CD4-positive, alpha-beta memory T cell (primary cell): ENCODE results near the gene FBXW5. TPM values are rescaled to one million over a fixed set of nuclear protein-coding genes. Genes with fewer than 3 reads are reported as not detected.

Experiments
- CTCF ChIA-PET: fragments of 350-600 bp; sonication (Branson Sonifier 250); formaldehyde crosslinking; loops from one replicate; lab custom pipeline; 2021; ENCODE audit warnings: inconsistent platforms; ENCODE audit not compliant: partially characterized antibody; lab: Charles Lee
- POLR2A ChIA-PET: fragments of 350-600 bp; sonication (Branson Sonifier 250); formaldehyde crosslinking; loops from one replicate; lab custom pipeline; 2021; ENCODE audit not compliant: partially characterized antibody; lab: Charles Lee
- DNase-seq, 5 donors: peaks; one replicate each; pipeline versions ENCODE4 v3.0.0 to v3.0.0-alpha.2; 2020 to 2022; ENCODE audit warnings: mixed read lengths in 1 of 5
- H3K27ac ChIP-seq: one replicate; pipeline ENCODE4 v1.7.0; 2013; ENCODE audit warnings: low read depth, low read length
- H3K27me3 ChIP-seq: 2 replicates; pipeline ENCODE4 v1.7.0; 2013; ENCODE audit warnings: mild to moderate bottlenecking, low read length, moderate library complexity; ENCODE audit not compliant: insufficient read depth
- H3K36me3 ChIP-seq: 2 replicates; pipeline ENCODE4 v1.7.0; 2013; ENCODE audit warnings: mild to moderate bottlenecking, low read length, moderate library complexity; ENCODE audit not compliant: insufficient read depth
- H3K4me1 ChIP-seq: 2 replicates; pipeline ENCODE4 v1.7.0; 2013; ENCODE audit warnings: mild to moderate bottlenecking, low read length, moderate library complexity; ENCODE audit not compliant: insufficient read depth
- H3K4me3 ChIP-seq, 2 donors: one replicate each; pipeline ENCODE4 v1.7.0; 2013; ENCODE audit warnings: low read length in 2 of 2, mild to moderate bottlenecking in 1 of 2
- H3K9me3 ChIP-seq, 2 donors: one replicate each; pipeline ENCODE4 v1.7.0; 2013; ENCODE audit warnings: low read length in 2 of 2, control low read depth in 1 of 2; ENCODE audit not compliant: control insufficient read depth in 1 of 2
- H3K27ac Mint-ChIP-seq, 7 donors: one replicate each; pipeline ENCODE4 v1.8.0; 2020 to 2021; ENCODE audit warnings: mixed read lengths in 7 of 7, mild to moderate bottlenecking in 6 of 7, inconsistent platforms in 3 of 7, moderate library complexity in 3 of 7
- H3K27me3 Mint-ChIP-seq, 2 donors: one replicate each; pipeline ENCODE4 v1.8.0; 2020 to 2021; ENCODE audit warnings: mixed read lengths in 2 of 2
- H3K36me3 Mint-ChIP-seq, 2 donors: one replicate each; pipeline ENCODE4 v1.8.0; 2020 to 2021; ENCODE audit warnings: mixed read lengths in 2 of 2, inconsistent platforms in 1 of 2, mild to moderate bottlenecking in 1 of 2
- H3K4me1 Mint-ChIP-seq, 4 donors: one replicate each; pipeline ENCODE4 v1.8.0; 2020 to 2021; ENCODE audit warnings: mixed read lengths in 4 of 4, mild to moderate bottlenecking in 1 of 4
- H3K4me3 Mint-ChIP-seq, 8 donors: one replicate each; pipeline ENCODE4 v1.8.0; 2020 to 2021; ENCODE audit warnings: mixed read lengths in 8 of 8, mild to moderate bottlenecking in 7 of 8, moderate library complexity in 6 of 8, inconsistent platforms in 3 of 8
- H3K9me3 Mint-ChIP-seq, 8 donors: one replicate each; pipeline ENCODE4 v1.8.0; 2020 to 2021; ENCODE audit warnings: mixed read lengths in 8 of 8, mild to moderate bottlenecking in 5 of 8, inconsistent platforms in 3 of 8, moderate library complexity in 1 of 8
- intact Hi-C: fragments of 100-400 bp; cut with micrococcal nuclease; formaldehyde crosslinking; loops from one replicate; pipeline ENCODE4 v1.15.1; 2023
- polyA plus RNA-seq, 2 donors: library from polyadenylated mRNA; unstranded; fragments of 300-500 nt; fragmentation: Illumina TruSeq; gene quantifications; one replicate each; pipeline ENCODE4 v1.2.3, GENCODE V29; 2021
- total RNA-seq, 2 experiments: library from RNA; stranded (reverse); gene quantifications; one replicate each; pipeline ENCODE4 v1.2.3, GENCODE V29; 2021

The FBXW5 gene
- total and polyA plus RNA-seq, 4 experiments from 2014 or later = 98.6 to 160 (median 122) TPM

- Mint-ChIP-seq H3K4me3 (peak overlapping the region; percentile 79 to 90 (median 86)), H3K36me3 (no peaks in the 10 kb centered on the region), H3K4me1 (peaks cover 3 to 16% (median 8%) of the 10 kb centered on the region in 4 donors), H3K27me3 (no peaks in the 10 kb centered on the region), H3K27ac (peak overlapping the region; percentile 72 to 91 (median 89)), H3K9me3 (no peaks in the 10 kb centered on the region)
- peaks cover 16% of the 10 kb centered on the region for H3K4me1 ChIP-seq
- peak overlapping the region; percentile 29 to 57 for H3K4me3 ChIP-seq
- no peaks in the 10 kb centered on the region for H3K36me3 ChIP-seq
- no peaks in the 10 kb centered on the region for H3K9me3 ChIP-seq
- DNase-seq = peak; percentile 93 to 97 (median 95)
- no peaks in the 10 kb centered on the region for H3K27me3 ChIP-seq
- ChIA-PET POLR2A (interaction anchor here (1.0 to 3.6 kb wide), 8 partner anchors 11 to 142 kb away, joined by 3 to 32 read pairs (median 10); partner anchors contain the start of genes CLIC3, PAXX and RABL6), CTCF (interaction anchor here (1.1 to 3.5 kb wide), 4 partner anchors 10 to 107 kb away, joined by 3 to 51 read pairs (median 8); partner anchors contain the start of genes AJM1 and FUT7)
- H3K27ac ChIP-seq = peak overlapping the region; percentile 82
- intact Hi-C loops = loop anchor here (1.0 kb wide), 2 partner anchors 78 to 85 kb away; partner anchors contain the start of gene ABCA2
Observed at GRCh38 chr9:136949817-136950655, 5.5 kb upstream of the FBXW5 start.

GRCh38 chr9:136949239-136949816 lies 4.8 kb upstream of the FBXW5 start:
- Histone ChIP-seq H3K36me3 (no peaks in the 10 kb centered on the region), H3K9me3 (no peaks in the 10 kb centered on the region), H3K4me3 (peak overlapping the region; percentile 29 to 57), H3K27me3 (no peaks in the 10 kb centered on the region), H3K4me1 (peaks cover 19% of the 10 kb centered on the region), H3K27ac (peak overlapping the region; percentile 82)
- peak overlapping the region; percentile 78 to 90 (median 82) for H3K4me3 Mint-ChIP-seq
- ChIA-PET CTCF (interaction anchor here (1.6 to 3.5 kb wide), 4 partner anchors 16 to 106 kb away, joined by 3 to 84 read pairs (median 32); partner anchors contain the start of genes AJM1 and FUT7), POLR2A (interaction anchor here (1.0 to 3.6 kb wide), 5 partner anchors 36 to 86 kb away, joined by 3 to 32 read pairs (median 12); partner anchors contain the start of genes CLIC3 and PAXX)
- no peaks in the 10 kb centered on the region for H3K27me3 Mint-ChIP-seq
- no peaks in the 10 kb centered on the region for H3K9me3 Mint-ChIP-seq
- H3K36me3 Mint-ChIP-seq = no peaks in the 10 kb centered on the region
- peaks cover 4 to 21% (median 11%) of the 10 kb centered on the region in 4 donors for H3K4me1 Mint-ChIP-seq
- DNase-seq = no peak
- peak overlapping the region; percentile 72 to 90 (median 89) for H3K27ac Mint-ChIP-seq
- intact Hi-C loops = loop anchor here (1.0 kb wide), 1 partner anchor 86 kb away; no protein-coding TSS in a partner anchor

GRCh38 chr9:136947955-136948510 lies 3.5 kb upstream of the FBXW5 start:
- POLR2A ChIA-PET = interaction anchor here (1.0 to 3.6 kb wide), 14 partner anchors 12 to 141 kb away, joined by 3 to 32 read pairs (median 6); partner anchors contain the start of genes CLIC3, MAN1B1, PAXX and RABL6
- H3K4me3 ChIP-seq = no peak overlapping the region

GRCh38 chr9:136947028-136947891 lies 2.7 kb upstream of the FBXW5 start:
- Mint-ChIP-seq H3K4me1 (peaks cover 4 to 24% (median 14%) of the 10 kb centered on the region in 4 donors), H3K4me3 (no peak overlapping the region), H3K9me3 (no peaks in the 10 kb centered on the region), H3K27me3 (no peaks in the 10 kb centered on the region), H3K27ac (peak overlapping the region in 3 of 7 donors; percentile 27 to 79 (median 48)), H3K36me3 (no peaks in the 10 kb centered on the region)
- no peaks in the 10 kb centered on the region for H3K36me3 ChIP-seq
- no peaks in the 10 kb centered on the region for H3K9me3 ChIP-seq
- no peak overlapping the region for H3K27ac ChIP-seq
- no peak for DNase-seq
- H3K27me3 ChIP-seq = no peaks in the 10 kb centered on the region
- peaks cover 31% of the 10 kb centered on the region for H3K4me1 ChIP-seq
- intact Hi-C loops = no loop called here
- CTCF ChIA-PET = interaction anchor here (0.8 to 3.5 kb wide), 24 partner anchors 8 to 117 kb away, joined by 3 to 84 read pairs (median 5); partner anchors contain the start of genes AJM1, CLIC3, FUT7 and PAXX
- no peak overlapping the region for H3K4me3 ChIP-seq
- POLR2A ChIA-PET = interaction anchor here (1.1 to 4.1 kb wide), 14 partner anchors 13 to 140 kb away, joined by 3 to 32 read pairs (median 7); partner anchors contain the start of genes CLIC3, PAXX and RABL6

More at GRCh38 chr9:136947955-136948510, 3.5 kb upstream of the FBXW5 start:
- Histone ChIP-seq H3K4me1 (peaks cover 26% of the 10 kb centered on the region), H3K27ac (peak overlapping the region; percentile 19), H3K27me3 (no peaks in the 10 kb centered on the region), H3K9me3 (no peaks in the 10 kb centered on the region), H3K36me3 (no peaks in the 10 kb centered on the region)
- DNase-seq = no peak
- Mint-ChIP-seq H3K4me3 (peak overlapping the region in 6 of 8 donors; percentile 4 to 74 (median 44)), H3K4me1 (peaks cover 4 to 21% (median 13%) of the 10 kb centered on the region in 4 donors), H3K27me3 (no peaks in the 10 kb centered on the region), H3K36me3 (no peaks in the 10 kb centered on the region), H3K9me3 (no peaks in the 10 kb centered on the region), H3K27ac (peak overlapping the region in 5 of 7 donors; percentile 22 to 83 (median 70))
- CTCF ChIA-PET = interaction anchor here (0.6 to 3.5 kb wide), 26 partner anchors 9 to 161 kb away, joined by 3 to 84 read pairs (median 5); partner anchors contain the start of genes AJM1, CLIC3, FUT7 and PAXX
- intact Hi-C loops = no loop called here

- Histone ChIP-seq H3K27me3 (no peaks in the 10 kb centered on the region), H3K9me3 (no peaks in the 10 kb centered on the region), H3K4me1 (peaks cover 31% of the 10 kb centered on the region), H3K4me3 (no peak overlapping the region), H3K27ac (no peak overlapping the region), H3K36me3 (peaks cover 7% of the 10 kb centered on the region)
- Mint-ChIP-seq H3K9me3 (no peaks in the 10 kb centered on the region), H3K4me1 (peaks cover 4 to 24% (median 14%) of the 10 kb centered on the region in 4 donors), H3K36me3 (peaks cover 2 to 4% of the 10 kb centered on the region in 2 donors), H3K27ac (peak overlapping the region in 2 of 7 donors; percentile 5 to 88), H3K27me3 (no peaks in the 10 kb centered on the region), H3K4me3 (no peak overlapping the region)
- ChIA-PET POLR2A (interaction anchor here (0.7 to 4.1 kb wide), 6 partner anchors 13 to 51 kb away, joined by 3 to 32 read pairs (median 8); partner anchors contain the start of genes CLIC3 and PAXX), CTCF (interaction anchor here (1.2 to 3.5 kb wide), 8 partner anchors 45 to 89 kb away, joined by 3 to 84 read pairs (median 12); partner anchors contain the start of genes CLIC3 and FUT7)
- intact Hi-C loops = no loop called here
- DNase-seq = no peak
Observed at GRCh38 chr9:136946228-136947027, 1.9 kb upstream of the FBXW5 start.
